Ammon's horn (tissue), 1 donor: ENCODE results near the gene CTNS.

Source experiments
- DNase-seq: peaks from one replicate; pipeline ENCODE4 v3.0.0-alpha.2; 2016; ENCODE audit warnings: low spot score

Gene CTNS

DNA sequence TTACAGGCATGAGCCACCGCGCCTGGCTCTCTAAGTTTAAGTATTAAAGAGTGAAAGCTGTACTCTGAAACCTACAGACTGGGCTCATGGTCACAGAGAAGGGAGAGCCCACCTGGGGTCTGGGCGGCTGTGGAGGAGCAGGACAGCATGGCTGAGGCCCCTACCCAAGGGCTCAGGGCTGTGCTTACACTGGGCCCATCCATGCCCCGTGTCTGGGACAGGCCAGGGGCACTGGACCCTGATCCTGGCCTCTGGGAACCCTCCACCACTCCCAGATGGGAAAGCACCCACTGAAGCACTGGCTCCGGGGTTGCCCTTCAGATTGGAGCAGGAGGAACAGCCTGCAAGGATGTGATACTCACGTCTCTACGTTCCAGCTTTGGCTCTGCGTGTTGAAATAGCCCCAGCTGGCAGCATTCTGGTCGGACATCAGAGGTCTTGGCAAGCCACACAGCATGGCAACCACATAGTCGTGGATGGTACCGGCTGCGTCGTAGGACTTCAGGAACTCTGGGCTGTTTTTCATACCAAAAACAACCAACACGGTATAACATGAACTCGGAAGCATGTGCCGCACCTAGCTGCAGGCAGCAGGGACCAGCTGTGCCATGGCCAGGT, 13.5 kb upstream of the CTNS start:
- DNase-seq, result no peak

DNA sequence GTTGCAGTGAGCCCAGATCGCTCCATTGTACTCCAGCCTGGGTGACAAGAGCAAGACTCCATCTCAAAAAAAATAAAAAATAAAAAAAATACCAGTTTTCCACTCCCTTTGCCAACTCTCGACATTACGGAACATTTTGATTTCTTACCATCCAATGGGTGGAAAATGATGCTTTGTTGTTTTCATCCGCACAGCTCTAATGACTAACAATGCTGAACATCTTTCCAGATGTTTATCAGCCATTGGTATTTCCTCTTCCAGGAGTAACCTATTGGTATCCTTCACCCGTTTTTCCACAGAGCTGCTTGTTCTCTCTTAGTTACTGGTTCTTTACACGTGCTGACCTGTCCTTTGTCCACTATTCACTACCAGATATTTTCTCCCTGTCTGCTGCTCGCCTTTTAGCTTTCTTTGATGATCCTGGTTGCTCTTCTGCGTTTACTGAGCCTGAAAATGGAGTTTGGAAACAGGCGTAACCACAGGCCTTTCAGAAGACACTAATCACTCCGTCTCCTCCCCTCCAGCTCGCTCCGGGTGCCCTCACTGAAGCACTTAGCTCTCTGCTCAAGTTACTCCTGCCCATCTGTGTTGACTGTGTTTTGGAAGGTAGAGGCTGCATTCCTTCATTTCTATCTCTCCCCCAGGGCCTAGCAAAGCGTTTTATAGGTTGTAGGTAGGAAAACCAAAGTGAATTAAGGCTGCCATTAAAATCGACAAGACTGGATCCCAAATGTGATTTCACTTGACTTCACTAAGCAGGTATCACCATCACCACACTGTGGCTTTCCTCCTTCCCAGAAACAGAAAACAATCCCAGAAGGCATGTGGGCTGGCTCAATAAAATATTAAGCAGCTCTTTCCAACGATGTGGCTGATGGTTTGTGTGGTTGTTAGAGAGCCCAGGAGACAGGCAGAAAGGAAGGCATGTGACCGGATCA, 9.5 kb upstream of the CTNS start:
- DNase-seq, result peak; percentile 41

DNA sequence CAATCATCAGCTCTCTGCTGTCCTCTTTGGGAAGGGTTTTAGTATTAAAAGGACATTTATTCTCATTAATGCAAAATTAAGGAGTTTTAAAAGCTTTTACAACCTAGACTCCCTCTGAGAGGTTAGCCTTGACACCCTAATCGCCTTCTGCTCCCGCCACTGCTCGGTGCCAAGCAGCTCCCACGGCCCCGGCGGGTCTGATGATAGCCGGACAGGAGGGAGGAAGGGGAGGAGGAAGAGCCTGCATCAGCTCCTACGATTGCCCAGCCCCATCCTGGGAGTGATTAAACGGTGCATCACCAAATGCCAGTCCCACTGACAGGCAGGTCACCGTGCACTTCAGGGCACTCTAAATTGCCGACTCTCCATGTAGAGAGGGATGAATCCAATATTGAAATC, 8.8 kb upstream of the CTNS start:
- DNase-seq, result no peak

DNA sequence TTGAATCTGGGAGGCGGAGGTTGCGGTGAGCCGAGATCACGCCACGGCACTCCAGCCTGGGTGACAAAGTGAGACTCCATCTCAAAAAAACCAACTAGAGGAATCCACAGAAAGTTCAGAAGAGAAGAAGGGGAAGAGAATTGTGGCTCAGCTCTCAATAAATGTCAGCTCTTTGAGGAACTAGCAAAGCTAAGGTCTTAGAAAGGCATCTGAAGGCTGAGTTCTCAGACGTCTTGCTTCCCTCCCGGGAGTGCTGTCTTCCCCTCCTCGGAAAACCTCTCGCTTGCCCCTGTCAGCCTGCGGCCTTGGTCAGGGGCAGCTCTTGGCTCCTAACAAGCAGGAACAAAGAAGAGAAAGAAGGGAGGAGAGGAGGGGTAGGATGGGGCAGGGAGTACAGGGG, 5.8 kb upstream of the CTNS start:
- DNase-seq, result peak; percentile 36

DNA sequence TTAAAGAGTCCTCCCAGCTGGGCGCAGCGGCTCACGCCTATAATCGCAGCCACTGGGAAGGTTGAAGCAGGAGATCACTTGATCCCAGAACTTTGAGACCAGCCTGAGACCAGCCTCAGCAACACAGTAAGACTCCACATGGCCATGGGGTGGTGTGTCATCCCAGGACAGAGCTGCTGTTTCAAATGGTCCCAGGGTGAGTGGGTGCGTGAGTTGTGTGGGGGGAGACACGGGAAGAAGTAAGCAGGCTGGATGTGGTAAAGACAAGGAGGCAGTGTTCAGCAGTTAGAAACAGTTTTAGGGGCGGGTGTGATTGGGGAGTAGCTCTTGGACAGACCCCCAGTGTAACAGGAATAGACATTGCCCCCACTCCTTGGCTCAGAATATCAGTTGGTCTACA, 4.3 kb upstream of the CTNS start:
- no peak for DNase-seq

DNA sequence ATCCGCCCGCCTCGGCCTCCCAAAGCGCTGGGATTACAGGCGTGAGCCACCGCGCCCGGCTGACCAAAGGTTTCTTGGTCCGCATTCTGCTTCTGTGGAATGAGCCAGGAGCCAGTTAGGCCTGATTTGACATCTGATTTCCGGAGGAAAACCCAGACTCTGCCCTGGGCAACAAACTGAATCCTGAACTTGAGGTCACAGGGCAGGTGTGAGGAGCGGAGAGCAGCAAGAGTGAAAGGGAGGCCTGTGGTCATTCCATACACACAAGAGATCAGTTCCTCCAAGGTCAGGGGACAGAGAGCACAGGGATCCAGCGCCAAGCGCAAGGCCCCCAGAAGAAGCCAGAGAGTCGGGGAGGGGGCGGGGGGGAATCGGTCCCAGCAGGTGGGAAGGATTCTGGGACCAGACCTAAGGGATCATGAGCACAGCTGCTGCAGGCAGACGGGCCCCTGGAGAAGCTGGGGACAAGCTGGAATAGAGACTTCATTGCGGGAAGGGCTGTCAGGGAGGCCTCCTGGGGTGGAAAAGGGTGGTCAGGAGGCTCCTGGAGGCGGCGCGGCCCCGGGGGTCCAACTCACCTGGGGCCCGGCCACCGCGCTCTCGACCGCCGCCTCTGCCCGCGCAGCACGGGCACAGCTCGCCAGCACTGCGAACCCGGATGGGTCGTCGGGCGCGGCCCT, 946 bp upstream of the CTNS start:
- no peak for DNase-seq

DNA sequence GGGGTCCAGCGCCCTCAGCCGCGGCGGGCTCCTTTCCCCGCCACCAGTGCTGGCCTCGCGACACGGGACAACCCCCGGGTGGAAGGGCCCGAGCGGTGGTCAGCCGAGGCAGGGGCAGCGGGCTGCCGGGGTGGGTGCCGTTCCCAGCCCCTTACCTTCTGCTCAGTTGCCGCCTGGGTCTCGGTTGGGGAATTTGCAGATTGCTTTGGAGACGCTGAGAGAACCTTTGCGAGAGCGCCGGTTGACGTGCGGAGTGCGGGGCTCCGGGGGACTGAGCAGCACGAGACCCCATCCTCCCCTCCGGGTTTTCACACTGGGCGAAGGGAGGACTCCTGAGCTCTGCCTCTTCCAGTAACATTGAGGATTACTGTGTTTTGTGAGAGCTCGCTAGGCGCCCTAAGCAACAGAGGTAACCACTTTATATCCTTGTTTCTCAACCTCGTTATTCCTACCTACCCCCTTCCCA, 381 bp downstream of the CTNS start:
- DNase-seq, result no peak

DNA sequence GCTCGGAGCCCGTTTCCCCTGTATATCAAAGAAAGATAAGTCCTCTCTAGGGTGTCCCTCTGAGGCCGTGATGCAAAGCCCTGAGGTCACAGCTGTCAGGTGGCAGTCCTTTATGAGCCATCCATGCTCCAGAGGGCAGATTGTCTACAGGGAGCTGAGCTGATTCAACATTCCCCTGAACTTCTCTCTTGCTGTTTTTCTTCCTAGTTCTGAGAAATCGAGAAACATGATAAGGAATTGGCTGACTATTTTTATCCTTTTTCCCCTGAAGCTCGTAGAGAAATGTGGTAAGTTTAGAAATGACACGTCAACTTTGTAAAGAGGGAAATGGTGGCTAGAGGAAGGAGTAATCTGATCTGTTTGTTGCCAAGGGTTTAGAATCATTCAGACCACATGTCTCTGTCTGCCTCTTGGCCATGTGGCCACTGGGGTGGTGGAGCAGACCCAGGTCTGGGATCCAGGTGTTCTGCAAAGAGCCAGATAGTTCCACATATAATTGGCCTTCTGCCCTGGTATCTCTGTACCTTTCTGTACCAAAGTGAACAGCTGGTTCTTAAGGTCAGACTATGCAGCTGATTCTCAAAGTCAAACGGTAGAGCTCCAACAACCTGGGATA, 3.5 kb downstream of the CTNS start:
- DNase-seq, result no peak

DNA sequence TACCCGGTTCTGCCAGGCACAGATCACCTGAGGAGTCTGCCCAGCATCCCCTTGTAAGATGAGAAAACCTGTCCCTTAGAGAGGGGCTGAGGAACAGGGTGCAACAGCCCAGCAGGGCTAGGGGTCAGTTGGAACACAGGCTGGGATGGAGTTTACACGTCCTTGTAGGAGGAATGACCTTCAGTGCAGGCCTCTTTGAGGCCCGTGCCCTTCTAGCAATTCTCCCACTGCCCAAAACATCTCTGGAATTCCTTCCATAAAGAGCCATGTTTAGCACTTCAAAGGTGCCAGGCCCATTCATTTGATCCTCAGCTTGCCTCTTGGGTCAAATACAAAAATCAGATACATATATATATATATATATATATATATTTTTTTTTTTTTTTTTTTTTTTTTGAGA, 4.5 kb downstream of the CTNS start:
- DNase-seq, result no peak

DNA sequence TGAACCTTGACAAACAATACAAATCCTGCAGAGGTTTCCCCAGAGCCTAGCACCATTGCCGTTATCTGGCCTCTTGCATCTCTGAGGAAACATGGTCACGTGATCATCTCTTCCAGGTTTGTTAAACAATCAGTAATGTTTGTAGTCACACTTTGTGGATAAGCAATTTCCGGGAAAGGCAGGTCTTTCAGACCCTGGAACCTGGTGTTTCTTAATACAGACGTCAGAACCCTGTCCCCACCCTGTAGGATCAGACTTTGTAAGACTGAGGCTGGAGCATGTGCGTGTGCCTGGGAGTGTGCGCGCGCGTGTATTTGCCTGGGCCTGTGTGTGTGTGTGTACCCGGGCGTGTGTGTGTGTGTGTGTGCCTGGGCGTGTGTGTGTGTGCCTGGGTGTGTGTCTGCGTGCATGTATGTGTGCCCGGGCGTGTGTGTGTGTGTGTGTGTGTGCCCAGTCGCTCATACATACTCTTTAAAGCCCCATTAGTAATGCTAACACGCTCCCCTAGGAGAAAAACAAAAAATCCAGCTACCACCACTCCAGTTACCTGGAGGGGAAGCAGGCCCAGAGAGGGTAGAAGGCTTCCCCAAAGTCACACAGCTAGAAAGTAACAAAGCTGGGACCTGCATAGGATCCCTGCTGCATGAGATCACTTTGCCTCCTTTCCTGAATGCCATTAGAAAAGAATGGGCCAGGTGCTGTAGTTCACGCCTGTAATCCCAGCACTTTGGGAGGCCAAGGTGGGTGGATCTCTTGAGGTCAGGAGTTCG, 5.3 kb downstream of the CTNS start:
- no peak for DNase-seq

DNA sequence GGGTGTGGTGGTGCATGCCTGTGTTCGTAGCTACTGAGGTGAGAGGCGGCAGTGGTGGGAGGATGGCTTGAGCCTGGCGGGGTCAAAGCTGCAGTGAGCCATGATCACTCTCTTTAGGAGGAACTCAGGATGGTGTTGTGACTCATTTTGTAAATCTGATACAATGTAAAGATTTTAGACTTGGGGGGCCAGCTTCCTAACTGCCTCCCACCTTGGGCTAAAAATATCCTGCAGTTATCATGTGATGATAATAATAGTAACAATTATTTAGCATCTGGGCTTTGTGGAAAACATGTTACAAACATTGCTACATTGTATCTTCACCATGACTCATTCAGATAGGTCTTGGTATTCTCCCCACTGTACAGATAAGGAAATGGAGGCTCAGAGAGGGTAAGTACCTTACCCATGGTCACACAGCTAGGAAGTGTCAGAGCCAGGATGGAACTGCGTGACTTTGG, 7.4 kb downstream of the CTNS start:
- DNase-seq, result no peak

DNA sequence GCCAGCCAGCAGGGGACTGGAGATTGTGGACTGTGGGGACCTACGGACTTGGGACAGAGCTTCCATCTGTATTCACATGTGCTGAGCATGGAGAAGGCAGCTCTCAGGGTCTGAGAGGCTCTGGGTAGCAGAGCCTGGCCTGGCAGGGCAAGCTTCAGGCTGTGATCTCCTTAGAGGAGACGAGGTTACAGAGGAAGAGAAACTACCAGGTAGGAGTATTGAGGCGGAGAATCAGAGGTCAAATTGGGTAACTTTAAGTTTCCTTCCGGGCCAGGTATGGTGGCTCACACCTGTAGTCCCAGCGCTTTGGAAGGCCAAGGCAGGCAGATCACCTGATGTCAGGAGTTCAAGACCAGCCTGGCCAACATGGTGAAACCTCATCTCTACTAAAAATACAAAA, 8.8 kb downstream of the CTNS start:
- DNase-seq, result no peak

DNA sequence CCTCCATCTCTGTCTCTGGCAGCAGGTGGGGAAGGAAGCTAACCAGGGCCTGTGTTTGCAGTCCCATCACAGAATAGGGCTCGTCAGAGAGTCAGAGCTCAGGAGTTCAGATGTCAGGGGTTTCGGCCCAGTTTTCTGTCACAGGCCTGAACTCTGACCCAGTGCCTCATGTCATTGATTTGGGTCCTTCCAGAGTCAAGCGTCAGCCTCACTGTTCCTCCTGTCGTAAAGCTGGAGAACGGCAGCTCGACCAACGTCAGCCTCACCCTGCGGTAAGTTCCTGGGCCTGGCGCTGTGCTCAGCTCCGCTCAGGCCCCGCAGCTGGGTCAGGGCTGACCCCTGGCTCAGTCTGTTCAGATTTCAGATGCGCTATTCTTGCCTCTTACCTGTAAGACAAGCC, 10.7 kb downstream of the CTNS start:
- no peak for DNase-seq

DNA sequence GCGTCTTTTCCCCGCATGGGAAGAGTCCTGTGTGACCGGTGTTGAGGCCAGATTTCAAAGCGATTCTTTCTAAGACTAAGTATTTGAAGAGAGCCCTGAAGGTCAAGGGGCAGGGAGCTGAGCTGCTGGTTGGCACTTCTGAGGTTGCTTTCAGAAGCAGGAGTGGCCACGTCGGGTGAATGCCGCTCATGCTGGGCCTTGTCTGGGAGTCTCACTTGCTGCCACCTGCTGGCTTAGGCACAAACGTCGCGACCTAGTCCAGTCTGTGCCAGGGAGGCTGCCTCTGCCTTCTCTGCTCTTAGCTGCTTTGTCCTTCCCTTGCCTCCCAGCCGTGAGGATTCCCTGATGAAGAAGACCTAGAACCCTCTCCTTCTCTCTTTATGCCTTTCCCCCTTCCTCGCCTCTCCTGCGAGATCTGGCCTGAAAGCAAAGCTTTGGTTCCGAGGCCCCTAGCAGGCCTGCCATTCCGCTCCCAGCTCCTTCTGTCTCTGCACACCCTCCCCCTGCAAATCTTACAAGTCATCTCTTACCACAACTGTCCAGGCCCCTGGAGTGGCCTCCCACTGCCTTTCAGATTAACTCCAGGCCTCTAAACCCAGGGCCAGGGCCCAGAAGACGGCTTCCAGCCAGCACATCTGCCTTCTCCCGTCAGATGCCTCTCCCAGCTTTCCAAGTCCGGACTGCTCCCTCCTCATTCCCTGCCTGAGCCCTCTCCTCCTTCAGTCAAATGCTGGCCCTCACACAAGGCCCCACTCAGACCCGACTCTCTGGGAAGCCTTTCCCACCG, 11.4 kb downstream of the CTNS start:
- DNase-seq, result peak; percentile 88

DNA sequence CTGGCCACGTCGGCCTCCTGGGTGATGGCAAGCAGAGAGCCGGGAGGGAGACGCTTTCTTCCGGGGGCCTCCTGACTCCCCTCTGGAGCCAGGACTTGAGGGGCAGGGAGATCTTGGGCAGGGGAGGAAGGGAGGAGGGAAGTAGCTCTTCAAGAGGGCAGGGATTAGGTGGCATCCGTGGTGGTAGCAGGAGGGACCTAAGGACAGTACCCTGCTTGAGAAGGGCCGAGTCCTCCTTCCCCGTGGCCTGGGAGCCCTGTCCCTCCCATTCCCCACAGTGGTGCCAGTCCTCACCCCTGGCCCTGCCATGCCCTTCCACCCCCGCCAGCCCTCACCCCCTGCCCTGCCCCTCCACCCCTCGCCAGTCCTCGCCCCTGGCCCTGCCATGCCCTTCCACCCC, 19.2 kb downstream of the CTNS start:
- no peak for DNase-seq

DNA sequence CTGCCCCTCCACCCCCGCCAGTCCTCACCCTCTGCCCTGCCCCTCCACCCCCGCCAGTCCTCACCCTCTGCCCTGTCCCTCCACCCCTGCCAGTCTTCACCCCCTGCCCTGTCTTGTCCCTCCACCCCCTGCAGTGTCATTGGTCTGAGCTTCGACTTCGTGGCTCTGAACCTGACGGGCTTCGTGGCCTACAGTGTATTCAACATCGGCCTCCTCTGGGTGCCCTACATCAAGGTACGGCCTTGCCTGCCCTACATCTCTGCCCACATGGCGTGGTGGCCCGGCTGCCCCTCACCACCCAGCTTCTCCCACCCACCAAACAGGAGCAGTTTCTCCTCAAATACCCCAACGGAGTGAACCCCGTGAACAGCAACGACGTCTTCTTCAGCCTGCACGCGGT, 19.8 kb downstream of the CTNS start:
- no peak for DNase-seq

DNA sequence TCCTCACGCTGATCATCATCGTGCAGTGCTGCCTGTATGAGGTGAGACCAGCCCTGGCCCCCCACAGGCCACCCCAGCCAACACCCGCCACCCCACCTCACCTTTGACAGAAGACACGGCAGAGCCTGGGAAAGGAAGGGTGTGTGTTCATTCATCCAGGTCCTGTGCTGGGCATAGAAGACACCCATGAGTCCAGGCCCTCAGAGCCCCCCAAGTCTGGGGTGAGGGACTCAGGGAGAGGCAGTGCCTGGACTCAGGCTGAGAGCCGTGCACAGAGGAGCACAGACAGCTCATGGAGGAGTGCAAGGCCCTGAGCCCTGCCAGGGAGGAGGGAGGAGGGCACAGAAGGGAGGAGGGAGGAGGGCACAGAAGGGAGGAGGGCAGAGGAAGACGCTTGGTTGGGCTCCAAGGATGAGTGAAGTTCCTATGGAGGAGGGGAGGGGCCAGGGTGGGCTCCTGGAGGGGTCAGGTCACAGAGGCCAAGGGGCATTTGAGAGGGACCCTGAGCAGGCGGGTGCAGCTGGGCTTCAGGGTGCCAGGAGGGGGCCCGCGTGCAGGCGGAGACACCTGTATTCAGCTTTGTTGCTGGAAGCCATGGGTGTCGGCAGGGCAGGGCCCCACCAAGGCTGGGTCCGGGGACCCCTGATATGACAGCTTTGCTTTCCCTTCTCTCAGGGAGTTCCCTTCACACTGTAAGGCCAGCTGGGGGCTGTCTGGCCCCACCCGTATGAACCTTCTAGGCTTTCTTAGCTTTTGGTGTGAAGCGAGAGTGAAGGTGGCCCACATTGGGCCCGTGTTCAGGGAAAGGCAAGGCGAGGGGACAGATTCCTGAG, 20.4 kb downstream of the CTNS start:
- DNase-seq, result no peak

DNA sequence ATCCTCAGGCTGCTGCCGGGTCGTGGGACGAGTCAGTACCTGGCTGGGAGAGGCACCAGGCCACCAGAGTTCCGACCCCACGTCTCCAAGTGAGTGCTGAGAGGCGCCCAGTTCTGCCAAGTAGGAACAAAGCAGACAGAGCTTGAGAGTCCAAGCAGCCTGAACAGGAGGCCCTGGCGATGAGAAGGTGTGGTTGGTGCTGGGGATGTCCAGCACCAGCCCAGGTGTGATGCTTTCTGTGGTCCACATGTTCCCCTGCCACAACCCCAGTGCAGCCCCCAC, 21.0 kb downstream of the CTNS start:
- DNase-seq, result no peak

DNA sequence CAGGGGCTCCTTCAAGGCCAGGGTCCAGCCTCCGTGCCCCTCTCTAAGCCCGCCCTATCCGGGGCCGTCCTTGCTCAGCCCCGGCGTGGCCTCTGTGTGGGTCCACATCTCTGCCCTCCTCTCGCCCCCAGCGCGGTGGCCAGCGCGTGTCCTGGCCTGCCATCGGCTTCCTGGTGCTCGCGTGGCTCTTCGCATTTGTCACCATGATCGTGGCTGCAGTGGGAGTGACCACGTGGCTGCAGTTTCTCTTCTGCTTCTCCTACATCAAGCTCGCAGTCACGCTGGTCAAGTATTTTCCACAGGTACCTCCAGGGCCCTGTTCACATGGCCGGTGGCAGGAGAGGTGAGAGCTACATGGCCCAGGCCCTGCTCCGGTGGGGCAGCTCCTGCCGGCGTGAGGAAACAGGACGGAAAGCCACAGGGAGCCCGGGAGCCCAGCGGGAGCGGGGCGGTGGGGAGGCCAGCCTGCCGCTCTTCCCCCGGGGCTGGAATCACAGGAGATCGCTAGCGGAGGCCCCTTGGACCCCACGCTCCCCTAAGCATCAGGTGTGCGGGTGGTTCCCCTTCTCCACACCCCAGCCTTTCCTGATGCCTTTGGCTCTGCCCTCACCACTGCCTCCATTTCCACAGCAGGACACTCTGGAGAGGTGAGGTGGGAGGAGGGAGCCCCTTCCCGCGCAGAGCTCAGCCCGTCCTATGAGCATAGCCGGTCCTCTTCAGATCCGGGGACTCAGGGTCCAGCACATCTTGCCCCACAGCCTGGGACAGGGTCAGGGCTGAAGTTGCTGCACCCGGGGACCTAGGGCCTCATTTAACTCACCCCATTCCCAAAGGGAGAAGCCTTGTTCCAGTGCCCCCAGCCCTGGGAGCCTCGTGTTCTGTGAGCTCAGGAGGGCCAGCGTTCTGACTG, 21.6 kb downstream of the CTNS start:
- peak; percentile 61 for DNase-seq
